ENCODE results near the gene ALKBH2.
A peak's percentile ranks its signal among the peaks of the same experiment; 100 is the strongest.
"Not testable (repeated sequence)": the region's sequence is repeated elsewhere in the genome, so short reads cannot be mapped to it uniquely, and the experiment has no call there.

Gene ALKBH2

DNA sequence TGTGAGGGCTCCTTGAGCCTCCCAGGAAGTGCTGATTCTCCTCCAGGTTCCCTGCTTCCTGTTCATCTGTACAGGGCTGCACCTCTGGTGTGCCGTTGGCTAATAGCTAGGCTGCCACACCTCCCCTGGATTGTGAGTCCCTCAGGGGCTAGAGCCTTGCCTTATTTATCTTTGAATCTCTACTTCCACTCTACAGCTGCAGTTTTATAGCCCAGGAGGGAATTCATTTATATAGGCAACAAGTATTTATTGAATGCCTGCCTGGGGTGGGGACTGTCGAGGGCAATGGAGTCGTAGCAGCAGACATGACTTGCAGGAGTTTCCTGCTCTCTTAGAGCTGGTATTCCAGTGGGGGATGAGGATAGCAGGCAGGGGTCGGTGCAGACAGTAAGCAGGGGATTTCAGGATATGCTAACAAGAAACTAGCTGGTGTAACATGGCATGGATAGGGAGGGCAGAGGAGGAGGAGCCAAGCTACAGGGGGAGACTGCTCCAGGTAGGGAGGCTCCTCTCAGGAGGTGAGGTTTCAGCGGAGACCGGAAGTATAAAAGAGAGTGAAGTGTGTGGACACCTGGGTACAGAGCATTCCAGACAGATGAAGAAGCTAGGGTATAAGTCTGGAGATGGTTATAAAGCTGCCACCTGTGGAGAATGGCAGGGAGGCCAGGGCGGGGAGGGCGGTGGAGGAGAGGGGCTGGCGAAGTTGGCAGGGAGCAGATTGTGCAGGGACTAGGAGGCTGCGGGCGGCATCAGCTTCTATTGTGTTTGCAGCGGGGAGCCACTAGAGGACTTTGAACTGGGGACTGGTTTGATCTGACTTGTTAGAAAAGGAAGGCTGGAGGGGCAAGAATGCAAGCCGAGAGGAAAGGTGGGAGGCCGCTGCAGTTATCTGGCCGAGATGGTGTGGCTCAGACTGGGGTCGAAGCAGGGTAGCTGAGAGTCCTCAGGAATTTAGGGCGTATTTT is 23.7 kb downstream of the ALKBH2 start:
- H3K4me1 Mint-ChIP-seq (ENCODE audit: low read depth): no peaks in the 10 kb centered on the region
- intact Hi-C loops (cut with micrococcal nuclease): no loop called here
- no peaks in the 10 kb centered on the region for H3K9me3 Mint-ChIP-seq
- H3K36me3 Mint-ChIP-seq (ENCODE audit: low read depth): peaks cover 66% of the 10 kb centered on the region
- H3K27me3 Mint-ChIP-seq: no peaks in the 10 kb centered on the region
- H3K4me3 Mint-ChIP-seq: no peak overlapping the region
- no peak overlapping the region for H3K27ac Mint-ChIP-seq

DNA sequence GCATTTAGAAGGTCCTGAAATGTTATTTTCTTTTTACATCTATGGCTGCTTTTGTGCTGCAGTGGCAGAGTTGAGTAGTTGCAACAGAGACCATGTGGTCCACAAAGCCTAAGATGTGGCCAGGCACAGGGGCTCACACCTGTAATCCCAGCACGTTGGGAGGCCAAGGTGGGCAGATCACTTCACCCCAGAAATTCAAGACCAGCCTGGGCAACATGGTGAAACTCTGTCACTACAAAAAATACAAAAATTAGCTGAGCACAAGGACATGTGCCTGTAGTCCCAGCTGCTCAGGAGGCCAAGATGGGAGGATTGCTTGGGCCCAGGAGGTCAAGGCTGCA is 27.4 kb downstream of the ALKBH2 start:
- intact Hi-C loops (cut with micrococcal nuclease): no loop called here
- peaks cover 52% of the 10 kb centered on the region for H3K36me3 Mint-ChIP-seq (ENCODE audit: low read depth)
- no peaks in the 10 kb centered on the region for H3K27me3 Mint-ChIP-seq
- H3K9me3 Mint-ChIP-seq: no peaks in the 10 kb centered on the region
- H3K27ac Mint-ChIP-seq: no peak overlapping the region
- no peaks in the 10 kb centered on the region for H3K4me1 Mint-ChIP-seq (ENCODE audit: low read depth)
- no peak overlapping the region for H3K4me3 Mint-ChIP-seq

DNA sequence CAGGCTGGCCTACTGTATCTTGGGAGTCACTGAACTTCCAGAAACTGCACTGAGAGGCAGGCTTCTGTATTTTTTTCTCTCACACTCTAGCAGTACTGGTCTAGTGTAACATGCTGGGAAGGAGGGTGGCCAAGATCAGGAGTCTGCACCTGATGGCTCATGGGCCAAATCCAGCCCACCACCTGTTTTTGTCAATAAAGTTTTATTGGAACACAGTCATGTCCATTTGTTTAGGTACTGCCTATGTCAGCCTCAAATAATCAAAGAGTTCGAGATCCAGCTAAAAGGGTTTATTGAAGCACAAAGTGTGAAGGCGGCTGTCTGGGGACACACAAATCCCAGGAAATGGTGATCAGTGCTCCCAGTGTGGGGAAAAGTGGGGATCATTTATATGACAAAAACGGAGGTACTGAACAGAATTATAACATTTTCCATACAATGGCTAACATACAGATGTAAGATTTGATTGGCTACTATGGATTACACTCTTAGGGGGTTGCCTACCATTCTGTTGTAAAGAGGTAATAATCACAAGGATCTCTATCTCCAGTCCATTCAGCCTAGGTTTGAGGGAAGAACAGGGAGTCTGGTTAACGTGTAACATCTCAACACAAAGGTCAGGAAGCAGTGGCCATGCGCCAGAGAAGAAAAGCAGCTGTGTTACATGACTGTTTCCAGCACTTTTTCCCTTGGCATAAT is 28.0 kb downstream of the ALKBH2 start:
- Mint-ChIP-seq H3K4me3 (no peak overlapping the region), H3K4me1 (ENCODE audit: low read depth) (no peaks in the 10 kb centered on the region), H3K27ac (no peak overlapping the region), H3K9me3 (no peaks in the 10 kb centered on the region), H3K36me3 (ENCODE audit: low read depth) (peaks cover 47% of the 10 kb centered on the region), H3K27me3 (no peaks in the 10 kb centered on the region)
- intact Hi-C loops (cut with micrococcal nuclease): no loop called here

DNA sequence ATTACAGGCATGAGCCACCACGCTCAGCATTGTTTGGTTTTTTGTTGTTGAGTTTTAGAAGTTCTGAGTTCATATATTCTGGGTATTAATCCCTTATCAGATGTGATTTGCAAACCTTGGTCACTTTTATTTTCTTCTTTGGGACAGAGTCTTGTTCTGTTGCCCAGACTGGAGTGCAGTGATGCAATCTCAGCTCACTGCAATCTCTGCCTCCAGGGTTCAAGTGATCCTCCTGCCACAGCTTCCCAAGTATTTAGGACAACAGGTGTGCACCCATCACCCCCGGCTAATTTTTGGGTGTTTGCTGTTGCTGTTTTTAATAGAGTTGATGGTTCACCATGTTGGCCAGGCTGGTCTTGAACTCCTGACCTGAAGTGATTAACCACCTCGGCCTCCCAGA is 29.1 kb downstream of the ALKBH2 start:
- peaks cover 41% of the 10 kb centered on the region for H3K36me3 Mint-ChIP-seq (ENCODE audit: low read depth)

DNA sequence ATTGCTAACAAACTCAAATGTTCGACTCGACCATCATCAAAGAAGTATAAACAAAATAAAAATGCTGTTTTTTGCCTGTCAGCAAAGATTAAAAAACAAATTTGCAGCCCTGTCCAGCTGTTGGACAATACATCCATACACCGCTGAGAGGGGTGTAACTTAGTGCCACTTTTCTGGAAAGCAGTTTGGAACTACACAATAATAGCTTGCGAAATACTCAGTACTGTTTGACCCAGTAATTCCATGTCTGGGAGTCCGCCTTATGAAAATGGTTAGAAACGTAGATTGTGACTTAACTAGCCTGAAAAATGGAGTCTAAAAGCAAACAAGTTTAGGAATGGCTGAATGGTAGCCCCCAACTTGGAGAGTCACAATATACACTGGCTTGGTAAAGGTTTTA is 34.5 kb downstream of the ALKBH2 start:
- intact Hi-C loops (cut with micrococcal nuclease): no loop called here
- no peaks in the 10 kb centered on the region for H3K27me3 Mint-ChIP-seq

More for the DNA sequence above, 29.1 kb downstream of the ALKBH2 start:
- intact Hi-C loops (cut with micrococcal nuclease): no loop called here
- no peaks in the 10 kb centered on the region for H3K27me3 Mint-ChIP-seq
- H3K27ac Mint-ChIP-seq: no peak overlapping the region
- H3K4me3 Mint-ChIP-seq: no peak overlapping the region
- H3K9me3 Mint-ChIP-seq: no peaks in the 10 kb centered on the region
- no peaks in the 10 kb centered on the region for H3K4me1 Mint-ChIP-seq (ENCODE audit: low read depth)

DNA sequence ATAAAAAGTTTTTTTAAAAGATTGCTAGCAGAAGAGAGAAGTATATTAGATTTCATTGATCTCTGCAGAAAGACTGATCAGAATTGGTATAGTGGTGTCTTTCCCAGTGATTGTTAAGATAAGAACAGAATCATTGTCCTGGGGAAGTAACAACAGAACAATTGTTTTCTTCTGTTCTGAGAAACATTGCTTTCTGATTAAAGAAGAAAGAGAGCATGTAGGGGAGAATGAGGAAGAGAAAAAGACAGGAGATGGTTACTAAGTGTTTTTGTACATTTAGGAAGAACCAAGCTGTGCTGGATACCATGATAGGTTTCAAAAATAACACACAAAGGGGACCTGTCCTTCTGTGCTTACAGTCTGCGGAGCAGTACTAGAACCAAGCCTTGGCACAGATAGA is 35.9 kb downstream of the ALKBH2 start:
- Mint-ChIP-seq H3K4me1 (ENCODE audit: low read depth) (peaks cover 21% of the 10 kb centered on the region), H3K4me3 (no peak overlapping the region), H3K9me3 (no peaks in the 10 kb centered on the region), H3K27me3 (no peaks in the 10 kb centered on the region), H3K36me3 (ENCODE audit: low read depth) (peaks cover 33% of the 10 kb centered on the region), H3K27ac (no peak overlapping the region)
- intact Hi-C loops (cut with micrococcal nuclease): no loop called here

More for the DNA sequence above, 34.5 kb downstream of the ALKBH2 start:
- H3K4me3 Mint-ChIP-seq: no peak overlapping the region
- H3K27ac Mint-ChIP-seq: no peak overlapping the region
- no peaks in the 10 kb centered on the region for H3K9me3 Mint-ChIP-seq
- peaks cover 10% of the 10 kb centered on the region for H3K4me1 Mint-ChIP-seq (ENCODE audit: low read depth)
- H3K36me3 Mint-ChIP-seq (ENCODE audit: low read depth): peaks cover 33% of the 10 kb centered on the region

DNA sequence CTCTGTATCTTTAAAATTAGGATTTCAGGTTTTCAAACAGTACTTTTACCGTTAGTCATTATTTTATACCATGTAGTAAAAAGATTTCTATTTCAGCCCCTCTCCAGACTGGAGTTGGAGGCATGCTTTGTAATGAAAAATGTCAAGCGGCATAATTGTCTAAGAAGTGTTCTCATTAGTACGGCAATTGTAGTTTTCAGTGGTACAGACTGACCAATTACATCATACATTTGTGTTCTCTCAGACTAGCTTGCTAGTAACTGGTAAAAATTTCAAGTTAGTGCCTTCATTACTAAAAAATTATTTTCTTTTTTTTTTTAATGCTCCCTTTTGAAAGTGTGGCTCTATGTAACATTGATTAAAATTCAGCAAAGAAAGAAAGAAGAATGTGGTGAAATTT is 36.4 kb downstream of the ALKBH2 start:
- peaks cover 25% of the 10 kb centered on the region for H3K4me1 Mint-ChIP-seq (ENCODE audit: low read depth)
- no peaks in the 10 kb centered on the region for H3K27me3 Mint-ChIP-seq
- intact Hi-C loops (cut with micrococcal nuclease): no loop called here
- peaks cover 28% of the 10 kb centered on the region for H3K36me3 Mint-ChIP-seq (ENCODE audit: low read depth)
- no peak overlapping the region for H3K4me3 Mint-ChIP-seq
- no peaks in the 10 kb centered on the region for H3K9me3 Mint-ChIP-seq
- no peak overlapping the region for H3K27ac Mint-ChIP-seq

DNA sequence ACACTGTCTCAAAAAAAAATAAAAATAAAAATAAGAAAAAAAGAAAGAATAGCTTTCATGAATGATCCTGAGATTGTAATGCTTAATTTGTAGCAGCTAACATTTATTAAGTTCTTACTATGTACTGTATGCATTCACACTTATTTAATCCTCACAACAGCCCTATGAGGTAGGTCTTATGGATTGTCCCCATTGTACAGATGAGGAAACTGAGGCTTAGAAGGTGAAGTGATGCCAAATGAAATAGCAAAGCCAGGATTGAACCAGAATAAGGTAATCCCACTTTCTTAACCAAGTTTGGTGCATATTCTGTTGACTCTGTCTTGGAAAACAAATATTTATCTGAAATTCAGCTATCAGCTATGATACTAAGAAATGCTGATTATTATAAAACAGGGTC is 38.8 kb downstream of the ALKBH2 start:
- Mint-ChIP-seq H3K36me3 (ENCODE audit: low read depth) (peaks cover 23% of the 10 kb centered on the region), H3K4me1 (ENCODE audit: low read depth) (peaks cover 25% of the 10 kb centered on the region), H3K27ac (no peak overlapping the region), H3K4me3 (no peak overlapping the region), H3K27me3 (no peaks in the 10 kb centered on the region), H3K9me3 (no peaks in the 10 kb centered on the region)
- intact Hi-C loops (cut with micrococcal nuclease): no loop called here

DNA sequence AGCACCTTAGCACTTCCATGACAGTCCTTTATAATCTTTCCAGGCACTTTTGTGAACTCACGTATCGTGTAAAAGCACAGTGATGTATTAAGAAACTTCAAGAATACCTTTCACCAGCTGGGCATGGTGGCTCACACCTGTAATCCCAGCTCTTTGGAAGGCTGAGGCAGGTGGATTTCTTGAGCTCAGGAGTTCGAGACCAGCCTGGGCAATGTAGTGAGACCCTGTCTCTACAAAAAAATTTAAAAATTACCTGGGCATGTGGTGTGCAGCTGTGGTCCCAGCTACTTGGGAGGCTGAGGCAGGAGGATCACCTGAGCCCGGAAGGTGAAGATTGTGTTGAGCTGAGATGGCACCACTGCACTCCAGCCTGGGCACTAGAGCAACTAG is 39.2 kb downstream of the ALKBH2 start:
- H3K27me3 Mint-ChIP-seq; H3K9me3 Mint-ChIP-seq; intact Hi-C loops (cut with micrococcal nuclease): not testable (repeated sequence)
- Mint-ChIP-seq H3K36me3 (ENCODE audit: low read depth) (peaks cover 20% of the 10 kb centered on the region), H3K27ac (peak overlapping the region; percentile 85), H3K4me3 (peak overlapping the region; percentile 83), H3K4me1 (ENCODE audit: low read depth) (peaks cover 25% of the 10 kb centered on the region)

DNA sequence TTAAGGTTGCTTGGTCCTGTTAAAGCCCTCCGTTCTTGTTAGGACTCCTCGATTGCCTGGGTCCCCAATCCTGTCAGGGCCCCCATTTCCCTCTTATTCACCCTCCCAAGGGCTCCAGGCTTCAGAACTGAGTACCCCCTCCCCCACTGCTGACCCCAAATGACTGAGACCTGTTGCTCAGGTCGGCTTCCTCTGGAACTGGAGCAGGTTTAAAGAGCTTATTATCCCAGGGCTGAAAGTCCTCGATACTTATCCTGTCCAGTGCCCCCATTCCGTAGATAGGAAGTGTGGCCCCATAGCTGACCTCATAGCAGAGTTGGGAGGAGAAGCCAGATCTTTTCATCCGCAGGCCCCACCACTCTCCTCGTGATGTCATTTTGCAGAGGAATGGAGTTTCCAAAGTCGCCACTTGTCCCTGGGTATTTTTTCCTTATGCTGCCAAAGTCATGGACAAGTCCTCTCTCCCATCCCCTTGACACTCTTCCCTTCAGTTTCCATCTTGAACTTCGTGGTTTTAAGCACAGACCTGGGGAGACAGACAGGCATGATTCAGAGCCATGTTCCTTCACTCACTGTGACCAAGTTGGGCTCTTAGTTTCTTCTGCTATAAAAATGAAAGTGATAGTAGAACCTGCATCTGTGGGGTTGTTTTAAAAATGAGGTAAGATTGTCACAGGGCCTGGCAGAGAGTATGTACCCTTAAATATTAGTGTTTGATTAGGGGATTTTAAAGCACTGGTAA is 39.7 kb downstream of the ALKBH2 start:
- Mint-ChIP-seq H3K27me3 (peaks cover 2% of the 10 kb centered on the region), H3K4me1 (ENCODE audit: low read depth) (peaks cover 25% of the 10 kb centered on the region), H3K36me3 (ENCODE audit: low read depth) (peaks cover 18% of the 10 kb centered on the region), H3K4me3 (peak overlapping the region; percentile 83), H3K27ac (peak overlapping the region; percentile 85), H3K9me3 (no peaks in the 10 kb centered on the region)
- intact Hi-C loops (cut with micrococcal nuclease): loop anchor here (2.0 kb wide), 1 partner anchor 33 kb away; the partner anchor contains the start of gene SVOP

DNA sequence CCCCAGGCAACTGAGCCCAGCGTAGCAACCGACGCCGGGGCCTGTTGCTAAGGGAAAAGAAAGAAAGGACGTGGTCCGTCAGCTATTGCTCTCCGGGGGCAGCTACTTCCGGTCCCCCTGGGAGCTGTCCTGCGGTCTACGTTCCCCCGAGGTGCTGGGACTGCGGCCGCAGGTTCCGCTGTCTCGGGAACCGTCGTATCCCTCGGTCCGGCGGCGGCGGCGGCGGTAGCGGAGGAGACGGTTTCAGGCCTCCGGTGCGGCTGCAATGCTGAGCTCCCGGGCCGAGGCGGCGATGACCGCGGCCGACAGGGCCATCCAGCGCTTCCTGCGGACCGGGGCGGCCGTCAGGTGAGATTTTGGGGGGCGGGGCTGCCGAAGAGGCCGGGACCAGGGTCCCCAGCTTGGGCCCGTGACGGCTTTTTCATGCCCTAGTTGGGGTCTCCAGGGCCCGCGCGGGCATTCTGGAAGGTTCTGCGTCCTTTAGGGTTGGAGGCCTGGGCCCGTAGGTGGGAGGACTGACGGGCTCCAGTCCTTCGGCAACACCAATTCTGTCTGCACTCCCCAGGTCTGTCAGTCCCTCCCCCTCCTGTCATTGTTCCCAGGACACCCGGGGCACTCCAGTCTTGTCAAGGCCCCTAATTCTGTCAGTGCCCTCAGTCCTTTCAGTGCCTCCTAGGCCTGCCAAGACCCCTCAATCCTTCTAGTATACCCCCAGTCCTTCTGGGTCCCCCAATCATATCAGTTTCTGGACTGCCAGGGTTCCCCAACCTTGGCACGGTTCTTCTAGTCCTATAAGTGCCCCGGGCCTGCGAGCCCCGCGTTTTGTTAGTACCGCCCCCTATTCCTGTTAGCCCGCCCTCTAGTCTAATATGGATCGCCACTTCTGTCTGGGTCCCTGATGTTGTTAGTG is 40.6 kb downstream of the ALKBH2 start, which contains the start of gene USP30:
TSS of gene USP30 (plus strand) at position 163 of the 910 bp plus-strand sequence. CDS start at position 266, 103 bp downstream.
- no peaks in the 10 kb centered on the region for H3K9me3 Mint-ChIP-seq
- intact Hi-C loops (cut with micrococcal nuclease): loop anchor here (1.0 to 2.0 kb wide), 2 partner anchors 32 to 41 kb away; partner anchors contain the start of genes ALKBH2 and SVOP
- peak within 1 kb of the TSS; percentile 83 for H3K4me3 Mint-ChIP-seq
- peaks cover 2% of the 10 kb centered on the region for H3K27me3 Mint-ChIP-seq
- H3K4me1 Mint-ChIP-seq (ENCODE audit: low read depth): peaks cover 25% of the 10 kb centered on the region
- peaks cover 9% of the 10 kb centered on the region for H3K36me3 Mint-ChIP-seq (ENCODE audit: low read depth)
- H3K27ac Mint-ChIP-seq: peak within 1 kb of the TSS; percentile 85

DNA sequence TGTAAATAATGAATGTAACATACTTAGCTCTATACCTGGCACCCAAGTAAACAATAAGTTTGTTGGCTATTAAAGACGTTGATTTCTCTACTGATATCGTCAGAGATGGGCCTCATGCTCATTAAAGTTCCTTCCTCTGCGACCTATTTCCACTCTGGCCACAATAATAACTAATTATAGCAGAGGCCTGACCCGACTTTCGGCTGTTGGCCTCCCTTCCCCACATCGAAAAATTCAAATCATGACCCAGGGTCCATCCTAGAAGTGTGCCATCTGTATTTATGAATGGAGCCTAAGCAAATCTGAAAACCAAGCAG is 41.2 kb downstream of the ALKBH2 start:
- Mint-ChIP-seq H3K36me3 (ENCODE audit: low read depth) (peaks cover 7% of the 10 kb centered on the region), H3K27me3 (peaks cover 2% of the 10 kb centered on the region), H3K27ac (peak overlapping the region; percentile 85), H3K9me3 (no peaks in the 10 kb centered on the region), H3K4me3 (peak overlapping the region; percentile 83), H3K4me1 (ENCODE audit: low read depth) (peaks cover 25% of the 10 kb centered on the region)
- intact Hi-C loops (cut with micrococcal nuclease): loop anchor here (1.0 to 2.0 kb wide), 2 partner anchors 31 to 41 kb away; partner anchors contain the start of genes ALKBH2 and SVOP

DNA sequence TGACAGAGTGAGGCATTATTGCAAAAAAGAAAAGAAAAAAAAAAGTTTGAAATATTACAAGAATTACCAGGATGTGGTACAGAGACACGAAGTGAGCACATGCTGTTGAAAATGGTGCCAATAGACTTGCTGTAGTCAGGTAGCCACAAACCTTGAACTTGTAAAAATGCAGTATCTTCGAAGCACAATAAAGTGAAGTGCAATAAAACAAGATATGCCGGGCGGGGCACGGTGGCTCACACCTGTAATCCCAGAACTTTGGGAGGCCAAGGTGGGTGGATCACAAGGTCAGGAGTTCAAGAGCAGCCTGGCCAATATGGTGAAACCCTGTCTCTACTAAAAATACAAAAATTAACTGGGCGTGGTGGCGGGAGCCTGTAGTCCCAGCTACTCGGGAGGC is 43.5 kb downstream of the ALKBH2 start:
- H3K27ac Mint-ChIP-seq; H3K36me3 Mint-ChIP-seq (ENCODE audit: low read depth); H3K4me3 Mint-ChIP-seq; intact Hi-C loops (cut with micrococcal nuclease); H3K9me3 Mint-ChIP-seq; H3K27me3 Mint-ChIP-seq: not testable (repeated sequence)
- peaks cover 20% of the 10 kb centered on the region for H3K4me1 Mint-ChIP-seq (ENCODE audit: low read depth)
